CD4-positive, CD25-positive, alpha-beta regulatory T cell (primary cell): ENCODE data around the gene ATAD3B. TPM values are rescaled to one million over a fixed set of nuclear protein-coding genes. Genes with fewer than 3 reads are reported as not detected.
A peak's percentile ranks its signal among the peaks of the same experiment; 100 is the strongest.

Experiments
- ATAC-seq, 2 donors: fragments of 150-1000 bp; cut with Tn5 transposase; one replicate each; pipeline ENCODE4 v1.10.0; 2021; ENCODE audit warnings: low read depth in 2 of 2, moderate number of reproducible peaks in 2 of 2, moderate library complexity in 1 of 2
- DNase-seq, 3 donors: peaks; one replicate each; pipeline versions ENCODE4 v3.0.0 to v3.0.0-alpha.2; 2012 to 2022; ENCODE audit warnings: mixed read lengths in 1 of 3
- H3K27ac ChIP-seq: one replicate; pipeline ENCODE4 v1.7.0; 2013; ENCODE audit warnings: mild to moderate bottlenecking, low read length; ENCODE audit not compliant: insufficient read depth, poor library complexity, severe bottlenecking
- H3K27me3 ChIP-seq: one replicate; pipeline ENCODE4 v1.7.0; 2013; ENCODE audit warnings: low read length; ENCODE audit not compliant: control insufficient read depth, insufficient read depth
- H3K36me3 ChIP-seq: one replicate; pipeline ENCODE4 v1.7.0; 2013; ENCODE audit warnings: mild to moderate bottlenecking, low read length, moderate library complexity; ENCODE audit not compliant: control insufficient read depth, insufficient read depth
- H3K4me1 ChIP-seq: 2 replicates; pipeline ENCODE4 v1.7.0; 2013; ENCODE audit warnings: mild to moderate bottlenecking, low read length; ENCODE audit not compliant: insufficient read depth, control insufficient read depth, poor library complexity, severe bottlenecking
- H3K4me3 ChIP-seq: one replicate; pipeline ENCODE4 v1.7.0; 2013; ENCODE audit warnings: low read depth, mild to moderate bottlenecking, low read length, moderate library complexity
- H3K9me3 ChIP-seq, 2 experiments: 1 replicate in 1 of 2; 2 replicates in 1 of 2; pipeline ENCODE4 v1.7.0; 2013; ENCODE audit warnings: low read length in 2 of 2, mild to moderate bottlenecking in 1 of 2, moderate library complexity in 1 of 2; ENCODE audit not compliant: control insufficient read depth in 2 of 2
- H3K27ac Mint-ChIP-seq, 3 donors: one replicate each; pipeline ENCODE4 v1.8.0; 2020 to 2022; ENCODE audit warnings: mild to moderate bottlenecking in 3 of 3, mixed read lengths in 3 of 3, moderate library complexity in 2 of 3
- H3K27me3 Mint-ChIP-seq: one replicate; pipeline ENCODE4 v1.8.0; 2022; ENCODE audit warnings: mild to moderate bottlenecking, mixed read lengths
- H3K36me3 Mint-ChIP-seq: one replicate; pipeline ENCODE4 v1.8.0; 2020; ENCODE audit warnings: mixed read lengths
- H3K4me1 Mint-ChIP-seq, 4 donors: one replicate each; pipeline ENCODE4 v1.8.0; 2020 to 2022; ENCODE audit warnings: mixed read lengths in 4 of 4, mild to moderate bottlenecking in 1 of 4
- H3K4me3 Mint-ChIP-seq, 4 donors: one replicate each; pipeline ENCODE4 v1.8.0; 2020 to 2022; ENCODE audit warnings: mild to moderate bottlenecking in 4 of 4, mixed read lengths in 4 of 4, moderate library complexity in 3 of 4
- H3K9me3 Mint-ChIP-seq, 7 donors: one replicate each; pipeline ENCODE4 v1.8.0; 2020 to 2022; ENCODE audit warnings: mixed read lengths in 7 of 7, mild to moderate bottlenecking in 3 of 7, moderate library complexity in 2 of 7
- polyA plus RNA-seq, 4 donors: library from polyadenylated mRNA; unstranded; fragments of 300-500 nt; fragmentation: Illumina TruSeq; gene quantifications; one replicate each; pipeline ENCODE4 v1.2.3, GENCODE V29; 2021
- total RNA-seq: library from RNA; stranded (reverse); gene quantifications from one replicate; pipeline ENCODE4 v1.2.3, GENCODE V29; 2022

Gene ATAD3B
- total and polyA plus RNA-seq, 5 donors from 2014 or later, result 2.3 to 39.4 (median 3.6) TPM

DNA sequence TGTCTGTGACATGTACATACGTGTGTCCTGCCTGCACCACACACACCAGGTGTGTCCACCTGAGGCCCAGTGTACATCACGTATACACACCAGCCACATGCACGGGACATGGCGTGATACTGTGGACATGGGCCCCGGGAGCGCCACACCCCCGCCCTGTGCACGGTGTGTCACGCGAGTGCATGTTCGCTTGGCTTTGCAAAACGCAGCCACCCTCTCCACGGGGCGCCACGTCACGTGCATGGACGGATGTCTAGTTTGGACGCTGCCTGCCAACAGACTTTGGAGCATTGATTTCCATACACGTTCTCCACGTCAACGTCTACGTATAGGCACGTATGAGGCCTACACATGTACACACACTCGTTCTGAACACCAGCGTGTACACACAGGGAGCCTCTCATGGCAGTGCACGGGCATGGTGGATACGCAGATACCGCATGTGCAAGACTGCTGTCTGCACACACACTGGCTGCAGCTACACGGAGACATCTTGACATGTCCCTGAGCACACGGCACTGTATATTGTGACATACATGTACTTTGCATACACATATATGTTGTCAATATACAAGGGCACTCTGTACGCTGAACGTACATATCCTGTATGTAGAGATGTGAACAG, 66.2 kb downstream of the ATAD3B start:
- H3K4me1 Mint-ChIP-seq, result peaks cover 0 to 11% (median 0%) of the 10 kb centered on the region in 4 donors
- H3K27me3 ChIP-seq, result peaks cover 3% of the 10 kb centered on the region
- no peak overlapping the region for H3K27ac ChIP-seq
- H3K4me3 ChIP-seq, result no peak overlapping the region
- H3K4me1 ChIP-seq, result peaks cover 11% of the 10 kb centered on the region
- no peak for ATAC-seq
- no peaks in the 10 kb centered on the region for H3K9me3 Mint-ChIP-seq
- no peaks in the 10 kb centered on the region for H3K36me3 Mint-ChIP-seq
- no peaks in the 10 kb centered on the region for H3K27me3 Mint-ChIP-seq
- DNase-seq, result no peak
- H3K9me3 ChIP-seq, result no peaks in the 10 kb centered on the region
- peaks cover 4% of the 10 kb centered on the region for H3K36me3 ChIP-seq
- H3K4me3 Mint-ChIP-seq, result peak overlapping the region in 2 of 4 donors; percentile 38 to 50
- no peak overlapping the region for H3K27ac Mint-ChIP-seq

DNA sequence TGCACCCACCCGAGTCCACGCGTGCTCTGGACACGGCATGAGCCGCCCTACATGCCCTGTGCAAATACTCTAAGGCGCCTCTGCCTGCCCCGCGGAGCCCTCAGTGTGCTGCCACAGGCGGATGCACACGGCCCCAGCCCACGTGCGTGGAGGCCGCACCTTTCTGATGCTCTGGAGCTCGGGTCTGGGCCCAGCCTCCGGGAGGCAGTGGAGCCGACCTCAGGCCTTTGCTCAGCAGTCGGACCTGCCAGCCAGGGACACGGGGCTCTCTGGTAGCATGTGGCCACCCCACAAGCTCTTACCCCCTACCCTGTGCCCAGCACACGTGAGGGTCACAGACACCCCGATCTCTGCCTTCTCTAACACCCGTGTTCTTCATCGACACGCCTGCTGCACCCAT, 66.8 kb downstream of the ATAD3B start:
- H3K9me3 ChIP-seq, result no peaks in the 10 kb centered on the region
- H3K4me1 ChIP-seq, result peaks cover 11% of the 10 kb centered on the region
- Mint-ChIP-seq H3K27ac (peak overlapping the region in 1 of 3 donors; percentile 60), H3K4me1 (peaks cover 0 to 11% (median 0%) of the 10 kb centered on the region in 4 donors), H3K36me3 (no peaks in the 10 kb centered on the region), H3K4me3 (peak overlapping the region in 3 of 4 donors; percentile 31 to 39 (median 38)), H3K27me3 (no peaks in the 10 kb centered on the region), H3K9me3 (no peaks in the 10 kb centered on the region)
- DNase-seq (no peak), ATAC-seq (no peak)
- peaks cover 5% of the 10 kb centered on the region for H3K36me3 ChIP-seq
- no peak overlapping the region for H3K4me3 ChIP-seq
- H3K27me3 ChIP-seq, result peaks cover 3% of the 10 kb centered on the region
- no peak overlapping the region for H3K27ac ChIP-seq

- H3K36me3 ChIP-seq, result peaks cover 5% of the 10 kb centered on the region
- no peaks in the 10 kb centered on the region for H3K9me3 ChIP-seq
- Mint-ChIP-seq H3K36me3 (no peaks in the 10 kb centered on the region), H3K27me3 (no peaks in the 10 kb centered on the region), H3K9me3 (no peaks in the 10 kb centered on the region), H3K4me3 (peak overlapping the region in 2 of 4 donors; percentile 16 to 39), H3K4me1 (peaks cover 0 to 11% (median 0%) of the 10 kb centered on the region in 4 donors), H3K27ac (peak overlapping the region in 1 of 3 donors; percentile 60)
- H3K4me1 ChIP-seq, result peaks cover 11% of the 10 kb centered on the region
- no peak overlapping the region for H3K4me3 ChIP-seq
- no peak overlapping the region for H3K27ac ChIP-seq
- ATAC-seq (no peak), DNase-seq (no peak)
- H3K27me3 ChIP-seq, result peaks cover 3% of the 10 kb centered on the region
Observed at GRCh38 chr1:1538989-1539309, 67.4 kb downstream of the ATAD3B start.

DNA sequence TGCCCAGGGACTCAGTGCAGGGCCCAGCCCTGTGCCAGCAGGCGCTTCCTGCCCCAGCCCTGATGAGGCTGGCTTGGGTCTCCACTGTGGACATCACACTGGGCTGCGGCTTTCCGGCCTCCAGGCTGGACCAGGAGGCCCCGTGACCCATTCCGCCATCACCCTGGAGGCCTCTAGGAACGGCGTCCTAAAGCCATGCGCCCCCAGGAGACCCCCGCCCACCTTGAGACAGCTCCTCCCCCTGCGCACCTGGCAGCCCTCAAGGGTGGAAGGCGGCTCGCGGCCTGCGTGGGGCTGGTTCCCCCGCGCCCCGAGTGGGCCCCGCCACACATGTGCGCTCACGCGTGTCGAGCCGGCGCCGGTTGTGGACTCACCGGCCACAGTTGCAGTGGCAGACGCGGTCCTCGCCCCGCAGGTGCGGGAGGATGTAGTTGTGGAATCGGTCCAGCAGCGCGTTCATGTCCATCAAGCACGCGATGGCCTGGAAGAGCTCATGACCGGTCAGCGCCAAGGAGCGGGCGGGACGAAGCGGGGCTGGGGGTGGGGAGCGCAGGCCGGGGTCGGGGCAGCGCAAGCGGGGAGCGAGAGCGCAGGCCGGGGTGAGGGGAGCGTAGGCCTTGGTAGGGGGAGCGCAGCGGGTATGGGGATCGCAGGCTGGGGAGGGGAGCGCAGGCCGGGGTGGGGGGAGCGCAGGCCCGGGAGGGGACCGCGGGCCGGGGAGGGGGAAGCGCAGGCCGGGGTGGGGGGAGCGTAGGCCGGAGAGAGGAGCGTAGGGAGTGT, 67.9 kb downstream of the ATAD3B start:
- Histone ChIP-seq H3K36me3 (peaks cover 5% of the 10 kb centered on the region), H3K4me1 (peaks cover 11% of the 10 kb centered on the region), H3K4me3 (no peak overlapping the region), H3K27ac (no peak overlapping the region), H3K9me3 (no peaks in the 10 kb centered on the region), H3K27me3 (peaks cover 3% of the 10 kb centered on the region)
- no peaks in the 10 kb centered on the region for H3K27me3 Mint-ChIP-seq
- peaks cover 0 to 11% (median 0%) of the 10 kb centered on the region in 4 donors for H3K4me1 Mint-ChIP-seq
- H3K36me3 Mint-ChIP-seq, result no peaks in the 10 kb centered on the region
- no peak overlapping the region for H3K27ac Mint-ChIP-seq
- DNase-seq (no peak), ATAC-seq (no peak)
- no peaks in the 10 kb centered on the region for H3K9me3 Mint-ChIP-seq
- peak overlapping the region in 3 of 4 donors; percentile 64 to 70 (median 65) for H3K4me3 Mint-ChIP-seq

DNA sequence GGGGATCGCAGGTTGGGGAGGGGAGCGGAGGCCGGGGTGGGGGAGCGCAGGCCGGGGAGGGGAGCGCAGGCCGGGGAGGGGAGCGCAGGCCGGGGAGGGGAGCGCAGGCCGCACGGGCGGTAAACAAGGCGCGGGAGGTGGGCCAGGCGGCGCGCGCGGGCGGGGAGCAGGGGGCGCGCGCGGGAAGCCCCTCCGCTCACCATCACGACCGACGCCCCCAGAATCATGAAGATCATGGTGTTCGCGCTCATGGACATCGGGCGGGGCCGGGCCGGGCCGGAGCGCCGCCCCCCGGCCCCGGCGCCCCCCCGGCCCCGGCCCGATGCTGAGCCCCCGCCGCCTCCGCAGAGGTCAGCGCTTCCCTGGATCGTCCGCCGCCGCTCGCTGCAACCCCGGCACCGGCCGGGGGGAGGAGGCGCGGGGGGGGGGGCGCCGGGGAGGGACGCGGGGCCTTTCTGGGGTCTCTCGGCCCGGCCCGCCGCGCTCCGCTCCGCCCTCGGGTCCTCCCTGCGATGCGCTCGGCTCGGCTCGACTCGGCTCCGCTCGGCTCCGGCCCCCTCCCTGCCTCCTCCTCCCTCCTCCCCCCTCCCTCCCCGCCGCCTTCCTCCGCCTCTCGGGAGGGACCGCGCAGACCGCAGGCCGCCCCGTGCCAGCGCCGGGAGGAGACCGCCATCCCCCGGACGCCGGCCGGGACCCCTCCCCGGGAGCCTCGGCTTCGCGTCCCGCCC, 68.7 kb downstream of the ATAD3B start, which contains the start of gene TMEM240:
TSS of gene TMEM240 (minus strand) at position 535 of the 728 bp plus-strand sequence. CDS start at position 257, 278 bp downstream.
- Mint-ChIP-seq H3K4me1 (peaks cover 0 to 11% (median 0%) of the 10 kb centered on the region in 4 donors), H3K36me3 (no peaks in the 10 kb centered on the region), H3K27me3 (no peaks in the 10 kb centered on the region), H3K9me3 (no peaks in the 10 kb centered on the region), H3K4me3 (peak within 1 kb of the TSS in 3 of 4 donors; percentile 64 to 70 (median 65)), H3K27ac (no peak within 1 kb of the TSS)
- no peak within 1 kb of the TSS for H3K4me3 ChIP-seq
- peaks cover 3% of the 10 kb centered on the region for H3K27me3 ChIP-seq
- peak; percentile 46 to 48 for ATAC-seq
- H3K36me3 ChIP-seq, result peaks cover 5% of the 10 kb centered on the region
- H3K9me3 ChIP-seq, result no peaks in the 10 kb centered on the region
- H3K4me1 ChIP-seq, result peaks cover 11% of the 10 kb centered on the region
- peak within 1 kb of the TSS; percentile 33 for H3K27ac ChIP-seq
- peak; percentile 24 to 45 (median 43) for DNase-seq

DNA sequence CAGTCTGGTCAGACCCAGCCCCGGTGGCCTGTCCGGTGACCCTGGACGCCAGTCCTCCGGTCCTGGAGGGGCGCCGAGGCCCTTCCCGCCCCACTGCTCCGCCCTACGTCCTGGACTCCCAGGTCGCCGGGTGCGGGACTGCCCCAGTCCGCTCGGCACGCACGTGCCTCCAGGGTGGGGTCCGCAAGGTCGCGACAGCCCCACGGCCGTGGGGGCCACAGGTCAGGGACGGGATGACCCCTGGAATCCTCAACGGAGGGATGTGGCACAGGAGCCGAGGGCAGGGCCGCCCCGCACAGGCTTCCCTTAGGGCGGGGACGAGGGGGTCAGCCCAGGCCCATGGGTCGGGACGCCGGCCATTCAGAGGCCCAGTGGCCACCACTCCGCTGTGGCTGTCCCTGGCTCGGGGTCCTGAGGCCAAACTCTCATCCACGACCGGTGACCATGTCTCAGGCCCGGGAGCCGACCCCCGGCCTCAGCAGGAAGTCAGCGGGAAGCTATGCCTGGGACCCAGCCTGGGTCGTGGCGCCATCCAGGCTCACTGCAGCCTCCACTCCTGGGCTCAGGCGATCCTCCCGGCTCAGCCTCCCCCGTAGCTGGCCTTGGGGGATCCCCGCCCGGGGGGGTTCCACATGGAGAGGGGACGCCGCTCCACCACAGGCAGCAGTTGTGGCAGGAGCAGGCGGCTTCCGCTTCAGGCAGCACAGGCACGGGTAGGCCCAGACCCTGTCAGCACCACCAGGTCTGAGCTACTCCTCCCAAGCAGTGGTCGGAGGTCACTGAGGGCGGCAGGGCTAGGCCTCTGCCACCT, 69.5 kb downstream of the ATAD3B start:
- H3K27ac ChIP-seq, result peak overlapping the region; percentile 33
- H3K9me3 ChIP-seq, result no peaks in the 10 kb centered on the region
- peaks cover 3% of the 10 kb centered on the region for H3K27me3 ChIP-seq
- H3K9me3 Mint-ChIP-seq, result no peaks in the 10 kb centered on the region
- no peak overlapping the region for H3K27ac Mint-ChIP-seq
- peaks cover 5% of the 10 kb centered on the region for H3K36me3 ChIP-seq
- no peaks in the 10 kb centered on the region for H3K27me3 Mint-ChIP-seq
- H3K36me3 Mint-ChIP-seq, result no peaks in the 10 kb centered on the region
- H3K4me1 Mint-ChIP-seq, result peaks cover 0 to 11% (median 0%) of the 10 kb centered on the region in 4 donors
- no peak for ATAC-seq
- no peak overlapping the region for H3K4me3 ChIP-seq
- H3K4me1 ChIP-seq, result peaks cover 11% of the 10 kb centered on the region
- H3K4me3 Mint-ChIP-seq, result peak overlapping the region in 2 of 4 donors; percentile 56 to 67
- DNase-seq, result no peak
